Diencephalon (tissue), 1 donor: ENCODE results near the gene TRIM73. TPM values are rescaled to one million over a fixed set of nuclear protein-coding genes. Genes with fewer than 3 reads are reported as not detected.

Experiments used
- small RNA-seq: library from RNA; depleted of rRNA; stranded (forward); fragments of <200 nt; gene quantifications from one replicate; pipeline ENCODE3, GENCODE V24; 2014
- total RNA-seq: library from RNA; depleted of rRNA; stranded (reverse); fragments of >200 nt; gene quantifications from one replicate; pipeline ENCODE4 v1.2.3, GENCODE V29; 2014

Gene TRIM73
- 4.4 TPM for total RNA-seq

GRCh38 chr7:75395329-75395728, at the start of gene TRIM73:
Gene TRIM73, plus strand, starts transcription at chr7:75395629. Its CDS starts 3,305 bp downstream, at chr7:75398934.

Small RNAs within 50 kb of the gene (small RNA-seq; reads per million reads assigned to genes)
- not detected for gene RF00019

Other genes with a start within 250 kb of the TRIM73 start
- gene POM121C, start 90.7 kb downstream of the TRIM73 start, total RNA-seq: 17.3 TPM
- not detected for gene SPDYE5, start 96.7 kb downstream of the TRIM73 start, total RNA-seq